ENCODE measurements around the gene EHHADH.
"Not testable (repeated sequence)": the region's sequence is repeated elsewhere in the genome, so short reads cannot be mapped to it uniquely, and the experiment has no call there.

Gene EHHADH

DNA sequence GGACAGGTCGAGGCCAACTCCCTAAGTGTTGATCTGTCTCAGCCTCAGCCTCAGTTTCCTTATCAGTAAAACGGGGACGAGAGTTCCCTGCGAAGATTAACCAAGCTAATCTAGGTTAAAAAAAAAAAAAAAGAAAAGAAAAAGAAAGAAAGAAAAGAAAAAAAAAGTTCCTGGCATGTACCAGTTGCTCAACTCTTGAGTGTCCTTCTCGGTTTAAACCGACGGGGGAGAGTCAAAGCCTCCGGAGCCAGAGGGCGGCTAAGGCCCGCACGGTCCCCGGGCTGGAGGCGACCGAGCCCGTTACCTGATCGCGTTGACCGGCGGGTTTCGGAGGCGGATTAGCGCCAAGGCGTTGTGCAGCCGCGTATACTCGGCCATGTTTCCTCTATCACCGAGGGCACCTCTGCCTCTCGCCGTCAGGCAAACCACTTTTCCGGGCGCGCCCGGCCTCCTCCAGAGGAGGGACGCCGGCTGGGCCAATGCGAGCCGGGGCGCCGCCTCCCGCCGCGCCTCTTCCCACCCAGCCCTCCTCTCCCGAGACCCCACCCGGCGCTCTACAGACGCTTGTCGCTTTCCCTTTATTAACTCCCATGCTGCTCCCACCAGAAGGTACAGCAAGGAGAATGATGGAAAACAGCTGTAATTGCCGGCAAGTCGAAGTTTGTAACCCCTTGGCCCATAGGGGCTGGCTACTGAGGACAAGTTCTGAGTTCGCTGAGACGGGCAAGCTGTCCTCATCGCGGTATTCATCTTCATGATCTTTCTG, at the start of gene EHHADH:
Gene EHHADH, minus strand, starts transcription at position 405 of the 766 bp plus-strand sequence. Its CDS starts 27 bp downstream, at position 378.
- no peak for TF ChIP-seq CTCF (IDR thresholded peaks at IDR 0.05; ENCODE audit: extremely low read depth, insufficient read depth, missing control alignments)
- in situ Hi-C loops (cut with MboI; ENCODE audit: low pct_unique_long_range_greater_than_20kb, low sequenced_read_pairs, unreplicated experiment): no loop called here
- DNase-seq (ENCODE audit: low spot score): peak; percentile 75

GRCh38 chr3:185299918-185300426, 46.1 kb upstream of the EHHADH start:
- peak; percentile 28 for DNase-seq (ENCODE audit: low spot score)
- in situ Hi-C loops (cut with MboI; ENCODE audit: low pct_unique_long_range_greater_than_20kb, low sequenced_read_pairs, unreplicated experiment): not testable (repeated sequence)

GRCh38 chr3:185297867-185298266, 44.0 kb upstream of the EHHADH start:
- in situ Hi-C loops (cut with MboI; ENCODE audit: low pct_unique_long_range_greater_than_20kb, low sequenced_read_pairs, unreplicated experiment): no loop called here
- no peak for TF ChIP-seq CTCF (IDR thresholded peaks at IDR 0.05; ENCODE audit: extremely low read depth, insufficient read depth, missing control alignments)
- no peak for DNase-seq (ENCODE audit: low spot score)

DNA sequence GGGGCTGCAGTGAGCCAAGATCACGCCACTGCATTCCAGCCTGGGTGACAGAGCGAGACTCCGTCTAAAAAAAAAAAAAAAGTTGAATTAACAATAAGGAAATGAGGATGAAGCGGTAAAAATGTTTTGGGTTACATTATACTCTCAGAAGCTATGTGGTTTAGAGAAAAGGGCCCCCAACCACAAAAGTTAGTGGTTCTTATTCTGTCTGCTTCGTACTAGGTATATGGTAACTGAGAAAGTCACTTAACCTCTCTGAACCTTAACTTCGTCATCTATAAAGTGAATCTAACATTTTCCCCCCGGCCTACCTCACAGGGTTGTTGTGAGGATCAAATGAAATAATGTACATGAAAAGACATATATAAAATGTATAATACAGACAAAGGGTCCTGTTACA, 38.4 kb upstream of the EHHADH start:
- DNase-seq (ENCODE audit: low spot score): no peak
- in situ Hi-C loops (cut with MboI; ENCODE audit: low pct_unique_long_range_greater_than_20kb, low sequenced_read_pairs, unreplicated experiment): no loop called here
- no peak for TF ChIP-seq CTCF (IDR thresholded peaks at IDR 0.05; ENCODE audit: extremely low read depth, insufficient read depth, missing control alignments)

GRCh38 chr3:185290266-185290665, 36.4 kb upstream of the EHHADH start:
- no peak for TF ChIP-seq CTCF (IDR thresholded peaks at IDR 0.05; ENCODE audit: extremely low read depth, insufficient read depth, missing control alignments)
- in situ Hi-C loops (cut with MboI; ENCODE audit: low pct_unique_long_range_greater_than_20kb, low sequenced_read_pairs, unreplicated experiment): no loop called here

GRCh38 chr3:185283374-185283935, 29.6 kb upstream of the EHHADH start:
- TF ChIP-seq CTCF (IDR thresholded peaks at IDR 0.05; ENCODE audit: extremely low read depth, insufficient read depth, missing control alignments): no peak
- in situ Hi-C loops (cut with MboI; ENCODE audit: low pct_unique_long_range_greater_than_20kb, low sequenced_read_pairs, unreplicated experiment): no loop called here
- DNase-seq (ENCODE audit: low spot score): no peak

More at GRCh38 chr3:185290266-185290665, 36.4 kb upstream of the EHHADH start:
- peak; percentile 38 for DNase-seq (ENCODE audit: low spot score)

Measured in GM13977 (cell line).